ENCODE measurements around the gene TMEM250.

The TMEM250 gene

DNA sequence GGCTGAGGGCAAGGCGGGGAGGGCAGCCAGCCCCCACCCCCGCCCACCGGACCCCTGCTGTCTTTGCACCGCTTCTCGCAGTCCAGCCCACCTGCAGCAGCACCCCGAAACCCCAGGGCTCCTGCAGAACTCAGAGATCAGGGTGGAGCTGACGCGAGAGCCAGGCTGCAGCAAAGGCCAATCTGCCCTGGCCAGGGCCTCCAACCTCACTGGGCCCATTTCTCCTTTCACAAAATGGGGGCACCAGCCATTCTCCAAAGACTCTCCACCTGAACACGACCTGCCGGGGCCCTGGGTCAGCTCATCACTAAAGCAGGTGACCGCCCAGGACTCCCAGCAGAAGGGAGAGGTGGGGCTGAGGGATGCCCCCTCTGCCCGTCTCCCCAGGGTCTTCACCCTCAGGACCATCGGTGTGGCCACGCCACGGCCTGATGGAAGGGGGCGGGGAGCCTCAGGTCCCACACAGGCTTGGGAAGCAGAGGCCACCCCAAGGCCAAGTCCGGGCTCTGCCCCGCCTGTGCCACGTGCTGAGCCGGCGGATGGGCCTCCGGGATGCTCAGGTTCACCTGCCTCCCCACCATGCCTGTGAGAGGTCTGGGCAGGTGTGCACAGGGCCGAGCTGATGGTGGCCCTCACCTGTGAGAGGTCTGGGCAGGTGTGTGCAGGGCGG lies 36.7 kb downstream of the TMEM250 start:
- no peak for DNase-seq

DNA sequence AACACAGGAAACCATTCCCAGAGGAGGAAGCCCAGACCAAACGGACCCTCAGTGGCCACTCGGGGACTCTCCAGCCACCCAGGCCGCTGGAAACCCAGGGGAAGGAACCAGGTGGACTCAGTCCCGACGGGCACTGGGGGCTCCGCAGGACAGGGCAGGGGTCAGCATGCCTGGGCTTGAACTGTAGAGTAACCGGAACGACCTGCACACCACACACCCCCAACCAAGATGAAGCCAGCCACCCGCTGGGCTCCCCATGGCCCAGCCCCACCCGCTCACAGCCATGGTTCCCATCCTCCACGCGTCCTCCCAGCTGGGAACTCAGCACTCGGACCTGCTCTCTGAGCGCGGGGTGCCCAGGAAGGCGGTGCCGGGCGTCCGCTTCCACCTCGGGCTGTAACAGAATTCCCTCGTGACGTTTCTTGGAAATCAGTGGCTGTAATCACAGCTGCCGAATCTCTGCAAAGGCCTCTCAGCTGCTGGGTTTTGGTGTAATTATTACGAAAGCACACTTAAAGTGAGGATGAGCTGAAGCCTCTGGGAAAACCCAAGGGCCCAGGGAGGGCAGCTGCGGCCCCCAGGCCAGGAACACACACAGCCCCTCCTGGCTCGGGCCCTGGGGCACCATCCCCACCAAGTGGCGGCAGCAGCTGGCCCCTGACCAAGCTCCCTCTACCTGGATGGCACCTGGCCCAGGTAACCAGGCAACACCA lies 37.4 kb downstream of the TMEM250 start:
- DNase-seq = no peak

DNA sequence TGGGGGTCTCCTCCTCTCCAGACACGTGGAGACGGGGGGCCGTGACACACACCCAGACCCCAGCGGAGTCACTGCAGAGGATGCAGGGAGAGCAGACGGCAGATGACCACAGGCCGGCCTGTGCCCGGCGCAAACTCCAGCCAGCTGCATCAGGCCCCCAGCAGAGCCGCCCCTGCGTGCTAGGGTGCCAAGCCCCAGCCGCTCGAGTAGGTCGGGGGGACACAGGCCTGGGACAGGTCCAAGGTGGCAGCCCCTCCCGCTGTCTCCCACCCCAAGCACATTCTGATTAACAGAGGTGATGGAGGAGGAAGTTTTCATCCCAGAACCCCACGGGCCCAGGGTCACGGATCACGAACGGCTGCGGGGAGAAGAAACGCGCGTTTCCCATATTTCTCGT lies 38.0 kb downstream of the TMEM250 start:
- DNase-seq = no peak

DNA sequence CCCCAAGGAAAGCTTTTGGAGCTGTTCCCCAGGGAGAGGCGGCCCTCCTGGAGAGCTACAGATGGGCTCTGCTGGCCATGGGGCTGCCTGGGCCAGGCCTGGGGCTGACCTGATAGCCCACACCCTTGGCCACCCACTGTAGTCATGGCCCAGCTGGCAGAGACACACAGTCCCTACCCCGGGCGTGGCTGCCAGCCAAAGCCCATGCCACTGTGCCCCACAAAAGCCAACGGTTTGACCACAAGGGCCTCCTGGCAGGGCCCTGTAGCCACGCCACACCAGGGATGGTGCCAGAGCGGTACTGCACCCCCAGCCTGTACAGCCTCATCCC lies 38.8 kb downstream of the TMEM250 start:
- no peak for DNase-seq

DNA sequence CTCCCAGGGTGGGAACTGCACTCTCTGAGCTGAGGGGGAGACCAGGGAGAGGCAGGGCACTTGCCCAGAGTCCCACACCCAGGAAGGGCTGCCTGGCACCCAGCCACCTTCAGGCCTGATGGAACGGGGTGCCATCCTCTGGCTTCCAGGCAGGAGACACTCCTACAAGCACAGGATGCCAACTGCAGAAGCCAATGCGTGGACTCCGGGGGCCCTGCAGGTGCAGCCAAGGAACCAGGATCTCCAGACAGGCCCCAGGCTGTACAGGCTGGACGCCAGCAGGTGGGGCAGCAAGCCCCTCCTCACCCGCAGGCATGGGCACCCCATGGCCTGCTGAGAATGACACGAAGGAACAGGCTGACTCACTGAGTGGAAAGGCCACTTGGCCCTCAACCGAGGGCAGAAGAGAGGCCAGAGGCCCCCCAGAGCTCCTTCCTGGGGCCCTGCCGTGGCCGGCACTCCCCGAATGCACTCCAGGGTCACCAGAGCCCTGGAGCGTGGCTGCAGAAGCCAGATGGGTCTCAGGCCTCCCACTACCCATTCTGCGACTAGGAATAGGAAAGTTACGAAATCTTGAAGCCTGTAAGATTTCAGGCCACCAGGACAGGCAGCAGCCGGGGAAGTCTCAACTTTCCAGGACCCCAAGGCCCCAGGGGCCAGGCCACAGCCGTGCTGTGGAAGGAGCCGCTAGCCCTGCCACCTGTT lies 39.3 kb downstream of the TMEM250 start:
- no peak for DNase-seq

DNA sequence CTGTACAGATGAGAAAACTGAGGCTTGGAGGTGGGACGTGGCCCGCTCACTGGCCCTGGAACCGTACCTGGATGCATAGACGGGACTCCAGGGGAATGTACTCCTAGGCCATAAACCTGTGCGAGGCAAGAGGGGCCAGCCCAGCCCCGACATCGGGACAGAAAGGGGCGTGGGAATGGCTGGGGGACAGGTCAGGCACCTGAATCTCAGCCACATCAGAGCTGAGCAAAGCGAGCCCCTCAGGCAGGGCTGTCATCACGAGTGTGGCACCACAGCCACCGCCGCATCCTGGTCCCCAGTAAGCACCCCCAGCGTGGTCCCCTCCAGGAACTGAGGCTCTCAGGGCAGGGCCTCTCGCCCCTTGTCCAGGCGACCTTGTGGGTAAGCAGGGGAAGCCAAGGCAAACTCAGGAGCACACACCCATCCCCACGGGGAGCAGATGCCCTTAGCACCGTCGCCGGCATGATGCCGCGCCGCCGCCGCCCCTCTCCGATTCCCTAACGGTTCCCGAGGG lies 40.1 kb downstream of the TMEM250 start:
- DNase-seq = no peak

DNA sequence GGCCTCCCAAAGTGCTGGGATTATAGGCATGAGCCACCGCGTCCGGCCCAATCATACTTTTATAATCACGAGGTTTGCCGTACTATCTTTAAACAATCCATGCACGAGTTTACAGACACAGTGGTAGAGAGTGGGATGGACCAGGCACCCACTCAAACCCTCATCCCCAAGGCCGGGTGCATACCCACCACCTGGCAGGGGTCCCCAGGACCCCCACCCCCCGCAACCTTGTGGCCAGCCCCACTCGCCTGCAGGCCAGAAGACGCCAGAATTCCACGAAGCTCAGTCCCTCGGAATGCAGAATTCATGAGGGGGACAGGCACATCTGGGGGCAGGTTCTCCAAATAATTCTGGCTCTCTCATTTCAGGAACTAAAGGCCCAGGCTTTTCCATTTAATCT lies 40.7 kb downstream of the TMEM250 start:
- no peak for DNase-seq

DNA sequence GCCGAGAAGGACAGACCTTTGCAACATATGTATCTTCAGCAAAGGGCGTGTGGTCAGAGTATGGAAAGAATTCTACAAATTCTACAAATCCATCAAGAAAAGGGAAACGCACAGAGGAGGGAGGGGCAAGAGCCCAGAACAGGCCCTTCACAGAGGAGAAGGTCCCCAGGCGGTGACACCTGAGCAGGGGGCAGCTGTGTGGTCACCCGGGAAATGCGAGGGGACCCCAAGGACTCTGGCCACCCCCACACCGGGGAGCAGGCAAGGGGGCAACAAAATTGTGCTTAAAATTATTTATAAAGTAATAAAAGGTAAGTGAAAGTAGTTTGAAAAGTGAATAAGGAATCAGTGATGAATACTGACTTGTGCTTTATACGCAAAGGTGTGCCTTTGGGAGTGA lies 41.2 kb downstream of the TMEM250 start:
- DNase-seq = no peak

DNA sequence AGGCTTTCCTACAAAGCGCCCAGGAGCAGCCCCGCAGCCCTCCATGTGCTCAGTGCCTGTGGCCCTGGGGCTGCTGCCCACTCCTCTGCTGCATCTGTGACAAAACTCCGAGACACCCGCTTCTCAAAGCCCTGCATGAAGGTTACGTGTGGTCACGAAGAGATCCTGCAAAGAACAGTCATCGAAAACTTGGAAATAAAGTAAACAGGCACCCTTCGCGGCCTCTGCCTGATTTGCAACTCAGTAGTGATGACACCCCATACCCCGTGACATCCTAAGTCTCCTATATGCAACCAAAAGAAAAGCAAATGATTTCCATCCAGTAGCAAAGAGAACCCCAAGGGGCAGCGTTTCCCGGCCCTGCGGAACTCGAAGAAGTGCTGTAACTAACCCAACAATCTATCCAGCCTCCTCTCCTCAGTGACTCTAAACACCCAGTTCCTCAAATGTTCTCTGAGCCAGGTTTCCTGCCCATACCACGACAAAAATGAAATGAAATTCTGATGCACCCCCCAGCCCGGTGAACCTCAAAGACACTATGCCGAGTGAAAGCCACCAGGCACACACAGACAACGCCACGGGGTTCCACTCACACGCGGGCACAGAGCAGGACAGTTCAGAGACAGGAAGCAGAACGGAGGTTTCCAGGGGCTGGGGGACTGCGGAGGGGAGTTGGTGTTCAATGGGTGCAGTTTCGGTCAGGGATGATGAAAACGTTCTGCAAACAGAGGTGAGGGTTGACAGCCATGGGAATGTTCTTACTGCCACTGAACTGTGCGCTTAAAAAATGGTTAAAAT lies 42.6 kb downstream of the TMEM250 start:
- peak; percentile 10 to 32 for DNase-seq

DNA sequence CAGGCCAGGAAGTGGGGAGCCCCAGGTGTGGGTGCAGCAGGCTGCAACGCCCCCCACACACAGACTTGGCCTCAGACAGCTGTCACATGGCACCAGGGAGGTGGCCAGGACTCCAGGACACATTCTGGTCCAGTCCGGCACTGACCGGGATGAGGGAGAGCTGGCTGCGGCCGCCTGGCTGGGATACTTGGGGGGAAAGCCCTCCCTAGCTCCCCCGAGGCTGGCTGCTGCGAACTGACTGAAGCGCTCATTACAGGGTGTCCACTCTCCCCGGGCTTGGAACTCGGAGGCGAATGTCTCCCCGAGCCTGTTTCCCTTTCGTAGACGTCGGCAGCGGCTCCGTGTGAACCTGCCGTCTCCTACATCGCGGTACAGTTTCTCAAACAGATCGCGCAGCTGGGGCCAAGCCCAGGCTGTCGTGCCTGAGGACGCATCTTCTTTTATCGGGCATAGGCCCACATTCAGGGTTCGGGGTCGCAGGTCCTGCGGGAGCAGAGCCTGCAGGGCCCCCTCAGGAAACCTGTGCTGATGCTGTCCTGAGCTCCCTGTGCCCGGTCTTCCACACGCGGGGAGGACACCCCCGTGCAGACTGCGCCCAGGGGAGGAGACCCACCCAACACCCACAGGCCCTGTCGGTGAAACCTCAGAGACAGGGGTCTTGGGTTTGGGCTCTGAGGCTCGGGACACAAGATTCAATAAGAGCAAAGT lies 43.4 kb downstream of the TMEM250 start:
- no peak for DNase-seq

DNA sequence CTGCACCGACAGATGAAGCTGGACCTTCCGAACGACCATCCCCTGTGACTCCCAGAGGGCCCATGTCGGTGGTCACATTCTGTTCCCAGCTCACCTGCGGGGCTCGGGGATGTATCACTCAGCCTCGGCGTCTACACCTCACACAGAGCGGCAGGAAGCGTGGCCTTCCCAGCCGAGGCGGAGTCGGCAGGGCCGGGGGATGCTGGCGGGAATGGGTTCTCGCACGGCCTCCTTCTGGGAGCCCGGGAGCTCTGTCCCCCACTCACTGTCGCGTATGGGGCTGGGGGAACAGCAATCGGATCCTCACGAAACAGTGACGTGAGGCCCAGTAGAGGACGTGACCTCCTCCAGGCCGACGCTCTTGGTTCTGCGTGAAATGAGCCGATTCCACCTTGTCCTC lies 44.0 kb downstream of the TMEM250 start:
- no peak for DNase-seq
